HS-27A (cell line): ENCODE measurements around the gene GNGT1.

Experiments used
- DNase-seq: peaks from one replicate; pipeline ENCODE4 v3.0.0-alpha.2; 2012; ENCODE audit warnings: low read depth, missing footprints

Gene GNGT1

DNA sequence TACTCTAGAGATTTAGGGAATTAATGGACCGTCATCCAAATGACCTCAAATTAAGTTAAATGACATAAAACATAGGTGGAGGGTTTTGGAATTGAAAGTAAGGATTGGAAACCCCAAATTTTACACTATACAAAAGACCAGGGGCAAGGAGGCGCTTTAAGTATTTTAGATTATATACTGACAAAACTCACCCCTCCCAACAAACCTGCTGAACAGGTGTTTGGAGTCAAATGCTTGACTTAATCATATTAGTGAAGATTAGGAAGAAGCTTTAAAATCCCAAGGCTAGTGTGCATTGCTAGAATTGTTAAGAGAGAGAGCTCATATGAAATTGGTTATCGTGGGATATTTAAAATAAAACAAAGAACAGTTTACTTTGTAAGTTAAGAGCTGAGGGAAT lies at the start of gene GNGT1:
Gene GNGT1 (plus strand): TSS at position 301 of the 400 bp plus-strand sequence. CDS start 180 bp downstream, outside the sequence.
- no peak for DNase-seq

DNA sequence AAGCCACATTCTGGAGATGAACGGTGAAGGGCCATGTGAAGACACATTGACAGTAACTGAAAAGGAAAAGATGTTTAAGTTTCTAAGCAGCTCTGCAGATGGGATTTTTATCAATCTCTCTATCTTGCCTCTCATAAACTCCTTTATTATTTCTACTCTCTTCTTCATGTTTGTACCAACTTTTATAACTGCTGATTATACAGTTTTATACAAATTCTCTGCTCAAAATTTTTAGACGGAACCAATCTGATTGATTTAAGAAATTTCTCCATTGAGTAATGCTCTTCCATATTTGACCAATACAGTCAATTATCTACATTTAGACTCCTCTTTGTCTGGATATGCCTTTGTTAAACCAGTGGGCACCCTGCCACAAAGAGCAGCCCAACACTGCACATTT lies 47.5 kb upstream of the GNGT1 start:
- no peak for DNase-seq

DNA sequence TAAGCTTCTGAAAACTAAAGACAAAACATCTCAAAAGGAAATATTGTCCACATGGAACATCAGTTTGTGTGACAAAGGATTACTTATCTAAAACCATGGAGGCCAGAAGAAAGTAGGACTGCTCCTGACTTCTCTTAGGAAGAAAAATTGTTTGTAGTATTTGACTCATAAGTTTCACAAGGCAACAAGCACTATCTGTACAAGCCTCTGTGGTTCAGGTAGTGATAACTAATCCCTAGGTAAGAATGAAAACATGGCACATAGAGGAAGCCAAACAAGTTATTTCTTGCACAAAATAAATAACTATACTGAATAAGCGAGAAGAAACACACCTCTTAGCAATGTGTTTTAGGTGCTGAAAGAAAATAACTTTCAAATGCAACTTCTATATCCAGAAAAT lies 46.1 kb upstream of the GNGT1 start:
- DNase-seq: no peak

DNA sequence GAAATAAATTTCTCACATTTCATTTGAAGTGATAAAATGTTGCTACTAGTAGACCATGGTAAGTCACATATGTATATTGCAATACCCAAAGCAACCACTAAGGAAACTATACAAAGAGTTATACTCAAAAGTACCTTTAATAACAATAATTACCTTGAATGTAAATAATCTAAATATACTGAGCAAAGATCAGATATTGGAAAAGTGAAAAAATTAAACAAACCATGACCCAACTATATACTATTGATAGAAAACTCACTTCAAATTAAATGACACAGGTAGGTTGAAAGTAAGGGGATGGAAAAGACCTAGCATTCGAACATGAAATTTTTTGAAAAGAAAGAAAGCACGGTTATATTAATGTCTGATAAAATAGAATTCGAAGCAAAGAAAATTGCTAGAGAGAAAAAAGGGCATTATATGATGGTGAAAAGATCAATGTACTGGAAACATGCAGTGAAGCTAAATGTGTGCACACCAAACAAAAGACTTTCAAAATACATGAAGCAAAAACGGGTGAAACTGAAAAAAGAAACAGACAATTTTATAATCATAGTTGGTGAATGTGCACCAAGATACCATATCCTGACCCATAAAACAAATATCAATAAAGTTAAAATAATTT lies 44.9 kb upstream of the GNGT1 start:
- DNase-seq: no peak

DNA sequence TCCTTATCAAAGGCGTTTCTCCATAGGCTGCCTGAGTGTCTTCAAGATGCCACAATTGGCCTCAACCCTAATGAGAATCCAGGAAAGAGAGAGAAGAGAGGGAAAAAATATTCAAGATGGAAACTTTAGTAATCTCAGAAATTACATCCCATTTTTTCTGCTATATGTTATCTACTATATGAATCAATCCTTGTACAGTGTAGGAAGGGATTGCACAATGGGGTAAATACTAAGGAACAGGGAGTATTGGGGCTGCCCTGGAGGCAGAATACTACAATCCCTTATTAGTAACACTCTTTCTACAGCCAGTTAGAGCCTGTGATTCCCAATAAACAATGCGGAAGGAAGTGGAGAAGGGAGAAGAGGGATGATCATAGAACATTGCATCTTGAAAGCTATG lies 43.7 kb upstream of the GNGT1 start:
- no peak for DNase-seq

DNA sequence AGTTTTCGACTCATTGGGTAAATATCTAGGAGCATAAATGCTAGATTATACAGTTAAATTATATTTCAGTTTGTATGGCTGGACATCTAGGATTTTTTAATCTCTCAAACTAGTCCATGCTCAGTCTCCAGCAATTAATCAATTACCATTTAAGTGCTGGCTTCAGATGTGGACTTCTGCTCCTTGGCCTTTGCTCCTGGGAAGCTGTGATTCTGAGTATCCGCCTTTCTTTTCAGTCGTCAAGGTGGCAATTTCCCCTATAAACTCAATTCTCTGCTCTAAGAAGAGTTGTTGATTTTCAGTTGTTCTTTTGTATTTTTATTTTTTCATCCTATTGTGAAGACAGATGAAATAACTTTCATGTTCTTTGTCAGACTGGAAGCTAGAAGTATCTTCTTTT lies 39.5 kb upstream of the GNGT1 start:
- DNase-seq: no peak

DNA sequence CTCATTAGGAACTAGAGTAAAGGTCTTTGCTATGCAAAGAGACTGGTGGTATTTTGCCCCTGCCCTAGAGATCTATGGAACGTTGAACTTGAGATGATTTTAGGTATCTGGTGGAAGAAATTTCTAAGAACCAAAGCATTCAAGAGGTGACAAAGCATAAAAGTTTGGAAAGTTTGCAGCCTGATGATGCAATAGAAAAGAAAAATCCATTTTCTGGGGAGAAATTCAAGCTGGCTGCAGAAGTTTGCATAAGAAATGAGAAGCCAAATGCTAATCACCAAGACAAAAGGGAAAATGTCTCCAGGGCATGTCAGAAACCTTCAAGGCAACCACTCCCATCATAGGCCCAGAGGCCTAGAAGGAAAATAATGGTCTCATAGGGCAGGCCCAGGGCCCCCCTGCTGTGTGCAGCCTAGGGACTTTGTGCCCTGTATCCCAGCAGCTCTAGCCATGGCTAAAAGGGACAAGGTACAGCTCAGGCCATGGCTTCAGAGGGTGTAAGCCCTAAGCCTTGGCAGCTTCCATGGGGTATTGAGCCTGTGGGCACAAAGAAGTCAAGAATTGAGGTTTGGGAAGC lies 32.3 kb upstream of the GNGT1 start:
- DNase-seq: no peak

DNA sequence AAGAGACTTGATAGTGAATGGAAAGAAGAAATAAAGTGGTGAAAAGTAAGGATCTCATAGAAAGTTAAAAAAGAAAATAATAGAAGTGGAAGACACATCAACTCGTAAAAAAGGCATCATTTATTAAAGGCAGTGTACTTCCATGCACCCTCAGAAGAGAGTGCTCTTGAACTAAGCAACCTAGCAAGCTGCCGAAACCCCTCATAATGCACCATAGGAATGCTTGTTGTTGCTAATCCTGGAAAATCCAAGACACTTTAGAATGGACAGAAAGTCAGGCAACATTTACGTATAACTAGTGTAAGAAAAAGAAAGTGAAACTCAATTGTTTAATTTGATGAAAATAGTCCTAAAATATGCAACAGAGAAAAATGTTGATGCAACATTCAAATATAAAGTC lies 28.6 kb upstream of the GNGT1 start:
- DNase-seq: no peak

DNA sequence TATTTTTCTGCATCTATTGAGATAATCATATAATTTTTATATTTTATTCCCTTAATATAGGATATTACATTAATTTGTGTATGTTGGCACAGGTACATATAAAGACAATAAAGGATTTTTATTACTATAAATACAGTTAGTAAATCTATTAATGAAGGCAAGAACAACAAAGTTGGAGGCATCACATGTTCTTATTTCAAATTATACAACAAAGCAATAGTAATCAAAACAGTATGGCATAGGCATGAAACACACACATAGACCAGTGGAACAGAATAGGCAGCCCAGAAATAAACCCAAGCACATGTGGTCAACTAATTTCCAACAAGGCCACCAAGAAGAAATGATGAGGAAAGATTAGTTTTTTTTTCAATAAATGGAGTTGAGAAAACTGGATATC lies 27.0 kb upstream of the GNGT1 start:
- DNase-seq: no peak

DNA sequence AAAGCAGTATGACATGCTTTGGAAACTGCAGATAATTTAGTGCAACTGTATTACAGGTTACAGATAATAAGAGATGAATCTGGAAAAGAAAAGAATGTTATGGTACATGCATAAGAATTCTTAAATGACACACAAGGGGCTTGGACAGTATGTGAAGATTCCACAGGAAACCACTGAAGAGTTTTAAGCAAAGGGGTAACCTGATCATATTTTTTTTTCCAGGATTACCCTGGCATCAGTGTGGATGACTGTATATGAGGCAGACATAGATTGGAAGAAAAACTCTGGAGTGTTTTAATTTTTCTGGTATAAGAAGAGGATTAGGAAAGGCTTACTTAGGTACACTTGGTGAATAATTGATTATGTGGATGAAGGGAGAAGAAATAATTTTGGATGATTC lies 23.9 kb upstream of the GNGT1 start:
- DNase-seq: no peak

DNA sequence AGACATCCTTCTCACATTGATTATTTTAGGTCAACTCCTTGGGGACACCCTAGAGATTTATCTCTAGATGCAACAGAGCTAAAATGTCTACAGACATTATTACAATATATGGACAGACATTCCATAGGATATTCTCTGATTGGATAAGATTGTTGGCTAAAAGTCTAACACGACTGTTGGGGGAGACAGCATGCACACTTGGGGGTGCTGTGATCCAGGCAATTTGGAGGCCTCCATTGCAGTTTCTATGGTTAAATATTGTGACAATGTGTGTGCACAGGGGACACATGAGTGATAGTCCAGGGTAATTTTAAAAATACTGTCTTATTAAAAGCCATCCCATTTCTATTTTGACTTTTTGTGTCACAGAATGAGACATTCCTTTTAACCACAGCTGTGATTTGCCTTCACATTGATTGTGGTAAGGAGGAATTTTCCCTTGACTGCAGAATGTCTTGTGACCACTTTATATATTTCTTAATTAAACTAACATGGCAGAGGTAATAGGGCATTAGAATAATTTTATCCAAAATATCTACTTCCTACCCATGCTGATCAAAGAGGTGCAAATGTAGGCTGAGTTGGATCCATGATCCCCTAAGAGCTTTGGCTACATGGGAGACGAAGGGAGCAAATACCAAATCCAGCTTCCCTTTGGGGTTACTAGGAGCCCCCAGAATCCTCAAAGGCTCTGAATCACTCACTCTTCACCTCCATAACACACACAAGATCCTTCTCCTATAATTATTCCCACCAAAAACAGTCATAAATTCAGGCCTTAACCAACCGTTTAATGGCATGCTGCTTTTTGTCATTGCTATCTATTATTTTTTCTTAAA lies 23.1 kb upstream of the GNGT1 start:
- DNase-seq: no peak

DNA sequence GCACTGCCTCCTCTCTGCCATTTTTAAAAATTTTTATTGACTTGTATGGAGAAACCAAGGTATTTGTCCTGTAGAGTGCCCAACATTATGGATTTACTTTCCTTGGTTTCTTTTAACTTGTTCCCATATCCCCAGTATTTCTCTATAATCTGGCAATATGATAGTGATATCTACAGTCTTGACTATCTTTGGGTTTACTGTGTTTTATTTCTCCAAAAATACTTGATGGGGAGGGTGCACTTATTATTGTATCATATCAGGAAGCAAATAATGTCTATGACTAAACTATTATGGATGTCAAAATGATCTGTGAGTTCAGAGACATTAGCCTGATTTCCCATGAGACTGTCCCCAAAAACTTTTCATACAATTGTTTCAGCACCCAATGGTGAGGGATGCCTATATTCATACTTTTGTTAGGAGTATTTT lies 22.4 kb upstream of the GNGT1 start:
- DNase-seq: no peak

DNA sequence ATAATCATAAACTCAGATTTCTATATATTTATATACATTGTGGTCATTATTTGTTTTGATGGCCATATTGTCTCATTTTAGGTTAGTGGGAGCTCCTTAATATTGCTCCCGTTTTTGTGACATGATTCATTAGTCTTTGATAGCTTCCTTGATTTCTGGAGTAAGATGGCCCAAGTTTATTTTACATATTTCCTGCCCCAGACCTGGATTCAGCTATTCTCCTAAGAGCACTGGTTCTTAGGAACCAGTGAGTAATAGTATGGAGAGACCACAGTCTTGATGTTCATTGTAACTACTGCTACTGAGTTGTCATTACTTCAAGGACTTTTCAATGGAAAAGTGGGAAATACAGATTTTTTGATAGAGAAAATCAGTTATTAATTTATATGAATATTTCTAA lies 21.8 kb upstream of the GNGT1 start:
- DNase-seq: no peak

DNA sequence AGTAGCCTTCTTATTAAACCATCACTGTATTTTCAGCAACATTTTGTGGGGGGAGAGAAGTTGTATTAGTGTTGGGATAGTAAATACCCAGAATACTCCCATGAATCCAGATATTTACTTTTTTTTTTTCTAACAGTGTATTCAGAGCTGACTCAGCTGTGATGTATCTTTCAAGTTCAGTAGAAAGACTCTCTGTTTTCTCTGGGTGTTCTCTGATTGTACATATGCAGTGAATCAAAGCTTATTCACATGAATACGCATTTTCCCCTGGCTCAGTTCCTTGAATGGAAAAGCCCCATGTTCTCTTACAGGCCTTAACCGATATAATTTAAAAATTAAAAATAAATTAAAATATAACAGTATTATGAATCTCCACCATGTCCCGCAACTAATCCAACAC lies 17.1 kb upstream of the GNGT1 start:
- no peak for DNase-seq

DNA sequence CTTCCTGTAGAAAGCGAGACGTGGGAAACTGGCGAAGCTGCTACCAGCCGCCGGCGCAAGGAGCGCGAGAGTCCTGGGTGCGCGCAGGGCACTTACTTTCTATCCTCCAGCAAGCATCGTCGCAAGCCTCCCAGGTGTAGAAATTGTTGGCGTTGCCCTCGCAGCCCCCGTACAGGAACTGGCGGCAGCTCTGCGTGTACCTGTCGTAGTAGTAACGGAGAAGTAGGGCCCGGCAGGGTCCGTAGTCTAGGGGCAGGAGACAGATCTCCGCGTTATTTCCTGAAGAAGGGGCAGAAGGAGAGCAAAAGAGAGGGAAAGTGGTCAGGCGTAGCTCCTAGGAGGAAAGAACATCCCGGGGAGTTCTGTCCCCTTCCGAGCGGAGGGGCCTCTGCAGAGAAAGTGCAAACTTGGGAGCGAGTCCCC lies 16.3 kb upstream of the GNGT1 start:
- no peak for DNase-seq

DNA sequence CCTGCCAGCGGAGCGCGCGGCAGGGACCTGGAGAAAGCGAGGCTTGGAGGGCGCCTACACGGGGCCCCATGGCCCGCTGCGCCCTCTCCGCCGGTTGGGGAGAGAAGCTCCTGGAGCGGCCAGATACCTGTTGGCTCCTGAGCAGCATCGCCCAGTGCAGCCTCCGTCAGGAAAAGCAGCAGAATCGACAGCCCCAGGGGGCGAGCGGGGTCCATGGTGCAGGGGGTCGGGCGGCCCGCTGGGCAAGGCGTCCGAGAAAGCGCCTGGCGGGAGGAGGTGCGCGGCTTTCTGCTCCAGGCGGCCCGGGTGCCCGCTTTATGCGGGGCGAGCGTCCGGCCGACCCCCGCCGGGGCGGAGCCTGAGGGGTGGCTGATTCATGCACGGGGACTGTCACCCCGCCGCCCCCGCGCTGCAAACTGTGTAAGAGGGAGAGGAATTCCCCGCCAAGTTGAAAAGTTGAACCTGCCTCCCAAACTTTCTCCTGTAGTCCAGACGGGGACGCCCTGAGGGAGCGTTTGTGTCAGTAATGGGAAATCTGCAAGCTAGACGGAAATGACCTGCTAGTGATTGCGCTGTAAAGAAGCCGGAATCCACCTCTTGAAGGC lies 15.8 kb upstream of the GNGT1 start, which contains the start of gene TFPI2:
Gene TFPI2 (minus strand): TSS at position 290 of the 605 bp plus-strand sequence. CDS start 75 bp downstream, at position 215.
- DNase-seq: no peak

DNA sequence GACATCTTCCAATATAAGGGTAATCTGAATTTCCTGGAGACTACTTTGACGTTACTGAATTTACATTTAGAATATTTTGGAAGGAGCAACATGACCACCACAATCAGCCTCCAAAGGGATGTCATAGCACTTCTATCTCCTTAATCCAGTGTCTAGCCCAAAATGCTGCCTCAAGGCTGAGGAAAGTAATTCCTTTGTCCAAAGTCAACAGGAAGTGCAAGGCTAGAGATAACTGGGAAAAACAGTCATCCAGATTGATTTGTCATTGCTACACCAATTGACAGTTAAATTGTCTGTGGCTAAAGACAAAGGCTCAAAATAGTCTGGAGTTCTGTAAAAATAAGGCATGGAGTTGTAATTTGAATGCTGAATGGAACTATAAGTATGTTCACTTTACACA lies 11.9 kb upstream of the GNGT1 start:
- no peak for DNase-seq

DNA sequence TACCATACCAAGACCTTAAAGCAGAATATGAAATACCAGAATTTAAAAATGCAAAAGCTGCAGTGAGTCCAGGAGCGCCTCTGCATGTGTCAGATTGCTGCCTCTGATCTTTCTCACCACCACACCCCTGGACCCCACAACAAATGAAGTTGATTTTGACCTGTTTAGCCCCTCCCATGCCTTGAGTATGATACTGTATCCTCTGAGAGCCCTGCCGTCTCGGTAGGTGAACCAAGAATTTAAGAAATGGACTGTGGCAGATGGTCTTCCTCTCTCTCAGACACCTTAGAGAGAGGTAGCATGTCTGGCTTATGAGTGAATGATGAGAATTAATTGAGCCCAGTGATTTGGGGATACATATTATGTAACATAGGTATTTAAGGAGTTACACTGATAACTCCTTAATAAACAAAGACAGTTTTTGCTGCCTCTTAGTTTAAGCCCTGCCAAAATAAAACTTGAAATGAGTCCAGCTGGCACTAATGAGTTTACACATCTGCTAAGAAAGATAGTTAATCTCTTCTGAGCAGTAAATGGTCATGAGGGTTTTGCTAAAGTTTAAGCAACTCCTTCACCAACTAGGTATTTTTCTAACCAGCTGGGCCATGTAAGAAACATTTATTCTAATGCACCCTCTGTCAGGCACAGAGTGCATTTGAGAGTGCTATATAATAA lies 11.3 kb upstream of the GNGT1 start:
- DNase-seq: no peak

DNA sequence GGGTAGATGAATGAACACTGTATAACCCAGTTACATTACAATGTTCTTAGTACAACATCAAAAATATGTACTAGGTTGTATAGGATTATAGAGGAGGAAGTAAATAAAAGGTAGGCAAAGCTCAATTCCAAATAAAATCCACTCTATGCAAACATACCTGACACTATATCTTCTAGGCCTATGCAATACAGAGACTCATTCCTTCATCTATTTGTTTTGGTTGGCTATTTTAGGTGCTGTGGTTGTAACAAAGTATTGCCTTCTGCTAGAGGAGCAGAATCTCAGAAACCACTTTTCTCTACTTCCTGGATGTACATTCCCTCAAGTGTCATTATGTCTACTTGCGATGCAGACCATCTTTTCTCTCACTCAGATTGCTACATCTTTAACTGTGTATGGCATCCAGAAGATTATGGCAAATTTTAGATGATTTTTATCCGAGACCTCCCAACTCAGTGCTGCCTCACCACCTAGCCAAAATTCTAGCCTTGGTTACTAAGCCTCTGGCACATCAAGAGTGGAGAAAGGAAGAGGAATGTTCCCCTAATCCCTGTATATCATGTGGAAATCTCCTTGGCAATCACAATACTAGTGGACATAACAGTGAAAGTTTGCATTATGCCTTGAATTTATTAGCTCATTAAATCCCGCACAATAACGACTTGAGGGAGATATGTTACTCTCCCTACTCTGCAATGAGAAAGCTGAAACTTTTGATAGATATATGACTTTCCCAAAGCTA lies 10.3 kb upstream of the GNGT1 start:
- DNase-seq: no peak

DNA sequence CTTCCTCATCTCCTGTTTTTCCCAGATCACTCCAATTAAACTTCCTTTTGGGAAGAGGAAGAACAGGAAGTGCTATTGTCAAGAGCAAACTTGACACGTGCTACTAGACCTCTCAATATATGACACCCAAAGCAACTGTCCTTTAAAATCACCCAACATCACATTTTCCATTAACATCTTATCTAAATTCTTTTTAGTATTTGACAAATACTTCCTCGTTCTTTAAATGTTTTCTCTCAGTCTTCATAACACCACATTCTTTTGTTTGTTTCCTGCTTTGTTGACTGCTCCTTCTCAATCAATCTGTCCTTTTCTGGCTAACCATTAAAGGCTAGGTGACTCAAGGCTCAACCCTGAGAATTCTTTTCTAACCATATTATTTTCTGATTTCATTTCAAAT lies 8.7 kb upstream of the GNGT1 start:
- DNase-seq: no peak

DNA sequence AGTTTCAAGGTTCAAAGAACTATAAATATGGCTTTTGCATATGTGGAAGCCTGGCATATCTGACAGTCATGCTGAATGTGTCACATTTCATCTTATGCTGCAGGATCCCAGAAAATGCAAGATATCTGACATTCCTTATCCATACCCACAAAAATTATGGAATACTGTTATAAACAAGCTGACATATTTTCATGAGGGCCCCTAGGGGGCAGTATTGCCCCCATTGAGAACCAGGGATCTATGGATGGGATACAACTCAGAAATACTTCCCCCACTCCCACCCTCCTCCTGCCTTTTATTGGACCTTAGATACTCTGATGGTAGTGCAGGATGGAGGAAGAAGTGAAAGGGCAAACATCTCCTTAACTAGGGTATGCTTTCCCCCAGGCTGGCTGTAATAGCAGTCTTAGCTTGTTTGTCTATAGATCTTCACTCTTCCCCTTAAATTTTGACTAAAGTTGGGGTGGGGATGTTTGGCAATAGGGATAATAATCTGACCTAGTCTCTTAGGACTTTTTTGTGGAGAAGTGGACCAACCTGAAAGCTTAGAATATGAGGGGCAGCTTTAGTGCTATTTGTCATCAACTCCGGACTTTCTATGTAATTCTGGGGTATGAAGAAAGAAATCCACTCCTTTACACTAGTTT lies 3.5 kb upstream of the GNGT1 start:
- no peak for DNase-seq
